BJ (cell line): ENCODE measurements around the gene GNAS-AS1. TPM values are rescaled to one million over a fixed set of nuclear protein-coding genes. Genes with fewer than 3 reads are reported as not detected.

Experiments
- CTCF ChIA-PET: fragments of 350-600 bp; formaldehyde crosslinking; extraction: SDS; loops from one replicate; lab custom pipeline; 2021; ENCODE audit warnings: antibody characterized with exemption, inconsistent platforms; lab: Yijun Ruan, JAX
- POLR2A ChIA-PET: fragments of 300-600 bp; sonication (Branson Sonifier 250); formaldehyde crosslinking; extraction: SDS; loops from one replicate; lab custom pipeline; 2021; ENCODE audit warnings: antibody characterized with exemption; lab: Charles Lee
- DNase-seq: peaks from one replicate; pipeline ENCODE4 v3.0.0-alpha.2; 2011; ENCODE audit warnings: low read depth
- H3K27me3 ChIP-seq: 2 replicates; pipeline ENCODE4 v1.6.0; 2011; ENCODE audit warnings: low read length; ENCODE audit not compliant: control insufficient read depth, insufficient read depth
- H3K36me3 ChIP-seq: 2 replicates; pipeline ENCODE4 v1.5.1; 2011; ENCODE audit warnings: low read length; ENCODE audit not compliant: control insufficient read depth, insufficient read depth
- H3K4me3 ChIP-seq: 2 replicates; pipeline ENCODE4 v1.5.1; 2011; ENCODE audit warnings: low read depth, mild to moderate bottlenecking, control low read depth, low read length
- polyA plus RNA-seq: library from polyadenylated mRNA; depleted of rRNA; stranded (reverse); fragments of >200 nt; gene quantifications from 2 replicates; pipeline ENCODE4 v1.2.3, GENCODE V29; 2011
- TF ChIP-seq, protein P1 (sequence below): IDR thresholded peaks from 2 replicates; pipeline ENCODE4 v1.5.1; 2011; ENCODE audit warnings: low read depth, mild to moderate bottlenecking, control low read depth, inconsistent platforms, low read length, moderate library complexity; ENCODE audit not compliant: insufficient read depth

Gene GNAS-AS1
- polyA plus RNA-seq, 1 experiment, result 0.45 TPM

DNA sequence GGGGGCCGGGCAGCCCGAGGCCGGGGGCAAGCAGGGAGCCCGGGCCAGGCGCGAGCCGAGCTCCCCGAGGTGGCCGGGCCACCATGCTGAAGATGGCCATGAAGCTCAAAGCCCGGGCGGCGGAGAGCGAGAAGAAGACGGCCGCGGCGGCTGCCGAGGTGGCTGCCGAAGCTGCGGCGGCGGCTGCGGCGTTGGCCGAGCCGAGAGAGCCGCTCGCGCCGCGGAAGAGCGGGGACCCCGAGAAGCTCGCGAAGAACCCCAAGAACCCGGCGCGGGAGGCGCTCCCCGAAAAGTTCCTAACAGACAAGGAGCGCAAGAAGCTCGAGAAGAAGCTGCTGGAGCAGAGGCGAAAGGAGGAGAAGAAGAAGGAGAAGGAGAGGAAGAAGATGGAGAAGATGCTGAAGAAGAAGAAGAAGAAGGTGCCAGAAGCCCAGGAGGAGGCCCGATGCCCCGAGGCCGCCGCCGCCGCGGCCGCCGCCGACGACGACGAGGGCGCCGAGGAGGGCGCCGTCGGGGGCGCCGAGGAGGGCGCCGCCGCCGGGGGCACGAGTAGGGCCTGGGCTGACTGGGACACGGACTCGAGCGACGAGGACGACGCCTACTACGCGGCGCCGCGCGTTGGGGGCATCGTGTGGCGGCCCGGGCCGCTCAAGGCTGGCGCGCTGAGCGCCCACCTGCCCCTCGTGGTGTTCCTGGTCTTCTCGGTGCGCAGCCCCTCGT lies 39.3 kb upstream of the GNAS-AS1 start:
- peak overlapping the region; percentile 88 for H3K4me3 ChIP-seq
- H3K36me3 ChIP-seq, result no peaks in the 10 kb centered on the region
- no peak for DNase-seq
- TF ChIP-seq, protein P1, sequence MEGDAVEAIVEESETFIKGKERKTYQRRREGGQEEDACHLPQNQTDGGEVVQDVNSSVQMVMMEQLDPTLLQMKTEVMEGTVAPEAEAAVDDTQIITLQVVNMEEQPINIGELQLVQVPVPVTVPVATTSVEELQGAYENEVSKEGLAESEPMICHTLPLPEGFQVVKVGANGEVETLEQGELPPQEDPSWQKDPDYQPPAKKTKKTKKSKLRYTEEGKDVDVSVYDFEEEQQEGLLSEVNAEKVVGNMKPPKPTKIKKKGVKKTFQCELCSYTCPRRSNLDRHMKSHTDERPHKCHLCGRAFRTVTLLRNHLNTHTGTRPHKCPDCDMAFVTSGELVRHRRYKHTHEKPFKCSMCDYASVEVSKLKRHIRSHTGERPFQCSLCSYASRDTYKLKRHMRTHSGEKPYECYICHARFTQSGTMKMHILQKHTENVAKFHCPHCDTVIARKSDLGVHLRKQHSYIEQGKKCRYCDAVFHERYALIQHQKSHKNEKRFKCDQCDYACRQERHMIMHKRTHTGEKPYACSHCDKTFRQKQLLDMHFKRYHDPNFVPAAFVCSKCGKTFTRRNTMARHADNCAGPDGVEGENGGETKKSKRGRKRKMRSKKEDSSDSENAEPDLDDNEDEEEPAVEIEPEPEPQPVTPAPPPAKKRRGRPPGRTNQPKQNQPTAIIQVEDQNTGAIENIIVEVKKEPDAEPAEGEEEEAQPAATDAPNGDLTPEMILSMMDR, result no peak
- ChIA-PET CTCF (no interaction called here), POLR2A (no interaction called here)
- no peaks in the 10 kb centered on the region for H3K27me3 ChIP-seq

DNA sequence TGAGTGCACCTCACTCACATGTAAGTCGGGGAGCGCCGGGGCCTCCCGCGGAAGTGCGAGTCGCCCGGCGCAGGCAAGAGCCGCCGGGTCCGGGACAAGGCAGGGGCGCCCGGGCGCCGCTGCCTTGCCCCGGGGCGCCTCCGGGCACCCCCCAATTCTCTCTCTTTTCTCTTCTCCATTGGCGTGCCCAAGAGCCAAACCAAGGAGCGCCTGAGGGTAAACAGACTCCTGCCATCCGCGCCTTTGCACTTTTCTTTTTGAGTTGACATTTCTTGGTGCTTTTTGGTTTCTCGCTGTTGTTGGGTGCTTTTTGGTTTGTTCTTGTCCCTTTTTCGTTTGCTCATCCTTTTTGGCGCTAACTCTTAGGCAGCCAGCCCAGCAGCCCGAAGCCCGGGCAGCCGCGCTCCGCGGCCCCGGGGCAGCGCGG lies 38.6 kb upstream of the GNAS-AS1 start:
- POLR2A ChIA-PET, result no interaction called here
- Histone ChIP-seq H3K27me3 (no peaks in the 10 kb centered on the region), H3K4me3 (peak overlapping the region; percentile 88), H3K36me3 (no peaks in the 10 kb centered on the region)
- no peak for DNase-seq
- TF ChIP-seq, protein P1, result no peak
- CTCF ChIA-PET, result no interaction called here

GRCh38 chr20:58888521-58889333 lies 38.0 kb upstream of the GNAS-AS1 start:
- no peaks in the 10 kb centered on the region for H3K27me3 ChIP-seq
- TF ChIP-seq, protein P1, result no peak
- ChIA-PET CTCF (no interaction called here), POLR2A (no interaction called here)
- DNase-seq, result no peak
- peak overlapping the region; percentile 88 for H3K4me3 ChIP-seq
- no peaks in the 10 kb centered on the region for H3K36me3 ChIP-seq

DNA sequence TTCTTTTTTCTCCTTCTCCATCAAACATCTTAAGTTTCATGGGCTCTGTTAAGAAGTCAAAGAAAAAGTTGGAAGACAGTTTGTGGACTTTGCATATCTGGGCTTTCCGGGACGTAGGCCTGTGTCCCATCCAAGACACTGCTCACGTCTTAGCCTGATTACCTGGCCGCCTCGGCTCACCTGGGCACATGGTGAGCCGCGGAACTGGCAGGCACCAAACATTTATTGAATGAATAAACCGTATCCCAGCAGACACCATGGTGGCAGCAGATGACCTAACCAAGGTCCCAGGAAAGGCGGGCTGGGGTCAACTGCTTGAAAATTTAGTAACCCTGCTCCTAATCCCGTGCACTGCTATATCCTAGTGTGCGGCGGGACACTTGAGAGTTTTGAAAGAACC lies 37.4 kb upstream of the GNAS-AS1 start:
- TF ChIP-seq, protein P1, result no peak

DNA sequence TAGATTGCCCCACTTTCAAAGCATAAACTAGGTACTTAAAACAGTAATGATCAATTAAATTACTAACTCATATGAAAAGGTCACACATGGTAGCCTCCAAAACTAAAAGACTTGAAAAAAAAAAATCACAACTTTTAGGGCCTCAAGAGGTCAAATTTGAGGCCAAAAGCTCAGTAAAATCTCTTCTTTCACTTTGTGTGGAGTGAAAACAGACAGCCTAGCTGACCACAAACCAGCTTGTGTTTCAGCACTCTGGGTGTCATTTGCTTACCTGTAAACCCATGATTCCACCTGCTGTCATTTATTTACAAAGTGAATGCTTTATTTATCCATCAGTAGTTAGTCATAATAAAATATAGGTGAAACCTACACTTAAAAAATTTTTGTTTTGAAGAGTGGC lies 35.8 kb upstream of the GNAS-AS1 start:
- no peak for DNase-seq
- H3K36me3 ChIP-seq, result no peaks in the 10 kb centered on the region
- TF ChIP-seq, protein P1, result no peak
- no peaks in the 10 kb centered on the region for H3K27me3 ChIP-seq
- no peak overlapping the region for H3K4me3 ChIP-seq
- POLR2A ChIA-PET, result interaction anchor here (0.6 kb wide), 1 partner anchor 235 kb away, joined by 16 read pairs; no protein-coding TSS in a partner anchor
- CTCF ChIA-PET, result interaction anchor here (0.6 to 1.4 kb wide), 4 partner anchors 10 to 17 kb away, joined by 3 to 4 read pairs (median 4); no protein-coding TSS in a partner anchor

More for the DNA sequence above, 37.4 kb upstream of the GNAS-AS1 start:
- ChIA-PET CTCF (no interaction called here), POLR2A (no interaction called here)
- Histone ChIP-seq H3K36me3 (no peaks in the 10 kb centered on the region), H3K4me3 (peak overlapping the region; percentile 88), H3K27me3 (no peaks in the 10 kb centered on the region)
- DNase-seq, result no peak
